ENCODE results near the gene RTL10.
A peak's percentile ranks its signal among the peaks of the same experiment; 100 is the strongest.

RTL10 gene

GRCh38 chr22:19876314-19876940, 21.8 kb upstream of the RTL10 start:
- POLR2A ChIA-PET (ENCODE audit: low non-redundant PET), result no interaction called here
- TF ChIP-seq, protein P1, sequence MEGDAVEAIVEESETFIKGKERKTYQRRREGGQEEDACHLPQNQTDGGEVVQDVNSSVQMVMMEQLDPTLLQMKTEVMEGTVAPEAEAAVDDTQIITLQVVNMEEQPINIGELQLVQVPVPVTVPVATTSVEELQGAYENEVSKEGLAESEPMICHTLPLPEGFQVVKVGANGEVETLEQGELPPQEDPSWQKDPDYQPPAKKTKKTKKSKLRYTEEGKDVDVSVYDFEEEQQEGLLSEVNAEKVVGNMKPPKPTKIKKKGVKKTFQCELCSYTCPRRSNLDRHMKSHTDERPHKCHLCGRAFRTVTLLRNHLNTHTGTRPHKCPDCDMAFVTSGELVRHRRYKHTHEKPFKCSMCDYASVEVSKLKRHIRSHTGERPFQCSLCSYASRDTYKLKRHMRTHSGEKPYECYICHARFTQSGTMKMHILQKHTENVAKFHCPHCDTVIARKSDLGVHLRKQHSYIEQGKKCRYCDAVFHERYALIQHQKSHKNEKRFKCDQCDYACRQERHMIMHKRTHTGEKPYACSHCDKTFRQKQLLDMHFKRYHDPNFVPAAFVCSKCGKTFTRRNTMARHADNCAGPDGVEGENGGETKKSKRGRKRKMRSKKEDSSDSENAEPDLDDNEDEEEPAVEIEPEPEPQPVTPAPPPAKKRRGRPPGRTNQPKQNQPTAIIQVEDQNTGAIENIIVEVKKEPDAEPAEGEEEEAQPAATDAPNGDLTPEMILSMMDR (conservative IDR thresholded peaks at IDR 0.05; ENCODE audit: low read depth), result no peak
- H3K27ac ChIP-seq, result peak overlapping the region; percentile 99
- no peak for DNase-seq (ENCODE audit: low spot score)
- CTCF ChIA-PET, result no interaction called here

- no peak for DNase-seq (ENCODE audit: low spot score)
- TF ChIP-seq, protein P1 (conservative IDR thresholded peaks at IDR 0.05; ENCODE audit: low read depth), result no peak
- H3K27ac ChIP-seq, result peak overlapping the region; percentile 99
- ChIA-PET CTCF (no interaction called here), POLR2A (ENCODE audit: low non-redundant PET) (no interaction called here)
Observed at GRCh38 chr22:19875531-19876313, 21.0 kb upstream of the RTL10 start.

- H3K27ac ChIP-seq, result peak overlapping the region; percentile 99
- TF ChIP-seq, protein P1 (conservative IDR thresholded peaks at IDR 0.05; ENCODE audit: low read depth), result no peak
- no peak for DNase-seq (ENCODE audit: low spot score)
- ChIA-PET POLR2A (ENCODE audit: low non-redundant PET) (no interaction called here), CTCF (interaction anchor here (0.6 to 1.6 kb wide), 4 partner anchors 10 to 145 kb away, joined by 3 to 5 read pairs (median 4); no protein-coding TSS in a partner anchor)
Observed at GRCh38 chr22:19875061-19875530, 20.4 kb upstream of the RTL10 start.

DNA sequence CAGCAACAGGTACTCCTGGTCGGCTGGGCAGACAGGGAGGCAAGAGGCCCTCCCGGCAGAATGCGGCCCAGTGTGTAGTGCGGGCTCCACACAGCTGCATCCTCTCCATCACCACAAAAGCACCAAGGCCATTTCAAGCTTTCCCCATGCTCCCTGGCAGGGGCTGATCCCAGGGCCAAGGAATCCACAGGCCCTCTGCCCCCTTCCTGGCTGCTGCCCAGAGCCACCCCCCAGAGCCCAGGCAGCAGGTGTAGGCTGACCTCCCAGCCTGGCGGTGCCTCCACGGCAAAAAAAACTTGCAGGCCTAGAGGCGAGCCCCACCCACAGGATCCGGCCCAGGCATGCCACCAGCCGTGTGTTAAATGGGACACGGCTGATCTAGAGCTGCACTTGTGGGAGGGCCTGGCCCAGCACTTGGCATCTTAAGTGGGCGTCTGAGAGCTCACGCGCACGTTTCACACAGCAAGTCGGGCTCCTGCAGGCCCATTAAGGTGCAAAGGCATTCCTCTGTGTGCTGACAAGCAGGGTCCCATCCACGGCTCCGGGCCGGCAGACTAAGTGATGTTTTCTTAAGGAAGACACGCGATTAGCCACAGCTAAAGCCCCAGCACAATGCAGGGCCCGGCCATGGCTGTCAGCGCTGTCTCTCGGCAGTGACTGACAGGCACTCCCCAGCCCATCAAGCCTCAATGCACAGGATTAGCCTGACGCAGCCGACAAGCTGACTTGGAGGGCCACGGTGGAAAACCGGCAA, 19.8 kb upstream of the RTL10 start:
- CTCF ChIA-PET, result interaction anchor here (0.6 to 1.6 kb wide), 4 partner anchors 10 to 144 kb away, joined by 3 to 5 read pairs (median 4); no protein-coding TSS in a partner anchor
- POLR2A ChIA-PET (ENCODE audit: low non-redundant PET), result no interaction called here
- H3K27ac ChIP-seq, result peak overlapping the region; percentile 99
- peak; percentile 18 for DNase-seq (ENCODE audit: low spot score)
- TF ChIP-seq, protein P1 (conservative IDR thresholded peaks at IDR 0.05; ENCODE audit: low read depth), result no peak

DNA sequence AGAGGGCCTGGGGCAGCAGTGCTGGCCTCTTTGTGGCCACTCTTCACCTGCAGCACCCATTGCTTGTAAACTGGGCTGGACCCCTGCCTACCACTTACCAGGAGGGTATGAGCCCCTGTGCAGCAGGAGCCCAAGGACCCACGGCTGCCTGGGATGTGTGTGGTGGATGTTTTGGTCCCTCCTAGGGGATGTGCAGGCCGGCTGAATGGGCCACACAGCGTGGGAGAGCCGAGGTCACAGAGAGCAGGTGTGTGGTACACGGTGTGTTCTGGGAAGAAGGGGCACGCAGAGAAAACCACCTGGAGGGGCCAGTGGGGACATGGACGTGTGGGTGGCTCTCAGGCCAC, 19.3 kb upstream of the RTL10 start:
- no peak for DNase-seq (ENCODE audit: low spot score)
- CTCF ChIA-PET, result interaction anchor here (1.0 to 1.6 kb wide), 2 partner anchors 50 to 144 kb away, joined by 3 to 5 read pairs; no protein-coding TSS in a partner anchor
- TF ChIP-seq, protein P1 (conservative IDR thresholded peaks at IDR 0.05; ENCODE audit: low read depth), result no peak
- POLR2A ChIA-PET (ENCODE audit: low non-redundant PET), result no interaction called here
- H3K27ac ChIP-seq, result peak overlapping the region; percentile 99
